Sigmoid colon (tissue), 4 donors: ENCODE data around the gene RPS16.

ENCODE experiments used
- CTCF ChIP-seq, 4 experiments: fragments of 450-650 bp in 3 of 4; fragments of 200-600 bp in 1 of 4; IDR thresholded peaks; one replicate each; pipeline ENCODE4 v1.5.1; 2016 to 2019; ENCODE audit warnings: antibody characterized with exemption in 4 of 4, mild to moderate bottlenecking in 3 of 4, moderate library complexity in 2 of 4
- POLR2A ChIP-seq, 2 donors: fragments of 450-650 bp; IDR thresholded peaks; one replicate each; pipeline ENCODE4 v1.6.1; 2016; ENCODE audit warnings: antibody characterized with exemption in 2 of 2, mild to moderate bottlenecking in 2 of 2, moderate library complexity in 2 of 2
- POLR2AphosphoS5 ChIP-seq, 4 donors: sonication (generic); formaldehyde crosslinking; IDR thresholded peaks; one replicate each; pipeline ENCODE4 v1.6.1; 2017; ENCODE audit warnings: antibody characterized with exemption in 4 of 4

- TF ChIP-seq POLR2AphosphoS5 (IDR thresholded peaks at IDR 0.05) (no peak), CTCF (IDR thresholded peaks at IDR 0.05) (no peak), POLR2A (IDR thresholded peaks at IDR 0.05) (no peak)
These were observed 2.7 kb upstream of the RPS16 start for GRCh38 chr19:39438270-39438934.
